ENCODE measurements around the gene FAM151B. TPM values are rescaled to one million over a fixed set of nuclear protein-coding genes. Genes with fewer than 3 reads are reported as not detected.
"Not testable (repeated sequence)": the region's sequence is repeated elsewhere in the genome, so short reads cannot be mapped to it uniquely, and the experiment has no call there.

The FAM151B gene
- polyA plus RNA-seq, 4 donors = 2.1 to 3.2 (median 2.8) TPM

GRCh38 chr5:80580291-80580690 is 92.4 kb downstream of the FAM151B start:
- not testable (repeated sequence) for DNase-seq (ENCODE audit: low read depth in 4 of 4, low spot score in 3 of 4)

GRCh38 chr5:80584770-80585169 is 96.9 kb downstream of the FAM151B start:
- no peak for DNase-seq (ENCODE audit: low read depth in 4 of 4, low spot score in 3 of 4)

GRCh38 chr5:80588858-80589540 is 101.1 kb downstream of the FAM151B start:
- no peak for DNase-seq (ENCODE audit: low read depth in 4 of 4, low spot score in 3 of 4)

GRCh38 chr5:80590766-80591165 is 102.9 kb downstream of the FAM151B start:
- no peak for DNase-seq (ENCODE audit: low read depth in 4 of 4, low spot score in 3 of 4)

GRCh38 chr5:80591352-80591751 is 103.5 kb downstream of the FAM151B start:
- no peak for DNase-seq (ENCODE audit: low read depth in 4 of 4, low spot score in 3 of 4)

GRCh38 chr5:80592105-80592504 is 104.2 kb downstream of the FAM151B start:
- no peak for DNase-seq (ENCODE audit: low read depth in 4 of 4, low spot score in 3 of 4)

Other genes with a start within 250 kb of the FAM151B start
- 10 to 100 TPM; 51.9 to 60.6 (median 54.9) TPM for gene SERINC5, start 232.1 kb upstream of the FAM151B start, polyA plus RNA-seq (ENCODE audit: insufficient read length in 4 of 4)
- gene SPZ1, start 168.1 kb upstream of the FAM151B start, polyA plus RNA-seq (ENCODE audit: insufficient read length in 4 of 4) = not detected
- 10 to 100 TPM; 58.5 to 84.5 (median 72.7) TPM for gene ZFYVE16, start 80.0 kb upstream of the FAM151B start, polyA plus RNA-seq (ENCODE audit: insufficient read length in 4 of 4)
- gene ANKRD34B, start 82.2 kb downstream of the FAM151B start, polyA plus RNA-seq (ENCODE audit: insufficient read length in 4 of 4) = under 1 TPM; 0.11 to 0.35 (median 0.22) TPM
- gene MSH3, start 166.6 kb downstream of the FAM151B start, polyA plus RNA-seq (ENCODE audit: insufficient read length in 4 of 4) = 10 to 100 TPM; 21.6 to 26.8 (median 21.8) TPM
- 10 to 100 TPM; 59.8 to 88.7 (median 82.5) TPM for gene DHFR, start 166.9 kb downstream of the FAM151B start, polyA plus RNA-seq (ENCODE audit: insufficient read length in 4 of 4)